GM12878 (cell line): ENCODE results near the gene FMN2. TPM values are rescaled to one million over a fixed set of nuclear protein-coding genes. Genes with fewer than 3 reads are reported as not detected.

ENCODE experiments used
- ATAC-seq: fragments of 200-7000 bp; cut with Tn5 transposase; 3 replicates; pipeline ENCODE4 v1.9.1; 2020; ENCODE audit warnings: mild to moderate bottlenecking, moderate library complexity
- BruUV-seq: library from RNA; stranded (reverse); fragments of 400-500 nt; replicated peaks from 2 replicates; lab custom pipeline; 2021; lab: Mats Ljungman, UMichigan
- CTCF ChIA-PET: fragments of 300-600 bp; sonication (Branson Sonifier 250); formaldehyde crosslinking; extraction: SDS; loops from one replicate; lab custom pipeline; 2021; ENCODE audit warnings: inconsistent platforms; lab: Yijun Ruan, JAX
- POLR2A ChIA-PET: fragments of 350-600 bp; formaldehyde crosslinking; extraction: SDS; loops from one replicate; lab custom pipeline; 2021; ENCODE audit warnings: inconsistent platforms; lab: Charles Lee
- RAD21 ChIA-PET: fragments of 300-600 bp; sonication (Branson Sonifier 250); formaldehyde crosslinking; loops from one replicate; lab custom pipeline; 2023; ENCODE audit warnings: antibody characterized with exemption; ENCODE audit not compliant: unreplicated experiment; lab: Charles Lee
- SMC1A ChIA-PET: fragments of 300-600 bp; sonication (Branson Sonifier 250); formaldehyde crosslinking; loops from one replicate; lab custom pipeline; 2023; ENCODE audit not compliant: unreplicated experiment, uncharacterized antibody; lab: Charles Lee
- DNase-seq: peaks from one replicate; pipeline ENCODE4 v3.0.0-alpha.2; 2011; ENCODE audit warnings: low read depth, low spot score
- FAIRE-seq: peaks from 3 replicates; lab custom pipeline; 2011; peaks lifted over from hg19 to GRCh38; lab: Jason Lieb, UNC
- H2AFZ ChIP-seq: 2 replicates; pipeline ENCODE4 v1.6.0; 2011; ENCODE audit warnings: low read depth, low read length, control low read depth; ENCODE audit not compliant: control insufficient read depth
- H3K27ac ChIP-seq: 2 replicates; pipeline ENCODE4 v1.5.1; 2011; ENCODE audit warnings: control low read depth; ENCODE audit not compliant: control insufficient read depth, insufficient read depth
- H3K27me3 ChIP-seq, 2 experiments: replicated peaks in 1 of 2; 2 replicates each; pipeline versions ENCODE4 v1.6.0 to v1.6.1; 2011; ENCODE audit warnings: low read length in 1 of 2; ENCODE audit not compliant: control insufficient read depth in 2 of 2, insufficient read depth in 2 of 2
- H3K36me3 ChIP-seq, 2 experiments: 2 replicates each; pipeline ENCODE4 v1.5.1; 2011; ENCODE audit warnings: low read length in 1 of 2; ENCODE audit not compliant: control insufficient read depth in 2 of 2, insufficient read depth in 2 of 2
- H3K4me1 ChIP-seq: 2 replicates; pipeline ENCODE4 v1.6.1; 2011; ENCODE audit warnings: mild to moderate bottlenecking, low read length, moderate library complexity, mixed read lengths; ENCODE audit not compliant: control insufficient read depth, insufficient read depth
- H3K4me2 ChIP-seq: 2 replicates; pipeline ENCODE4 v1.6.0; 2011; ENCODE audit warnings: control low read depth; ENCODE audit not compliant: control insufficient read depth, insufficient read depth
- H3K4me3 ChIP-seq: fragments of 200-600 bp; sonication (generic); 2 replicates; pipeline ENCODE4 v1.5.1; 2016
- H3K79me2 ChIP-seq: 2 replicates; pipeline ENCODE4 v1.6.0; 2011; ENCODE audit warnings: low read length; ENCODE audit not compliant: control insufficient read depth, insufficient read depth
- H3K9ac ChIP-seq: 2 replicates; pipeline ENCODE4 v1.8.0; 2011; ENCODE audit warnings: low read length, control low read depth, mixed read lengths; ENCODE audit not compliant: control insufficient read depth, insufficient read depth
- H3K9me3 ChIP-seq: replicated peaks from 3 replicates; pipeline ENCODE4 v1.5.1; 2011; ENCODE audit warnings: mild to moderate bottlenecking, low read length; ENCODE audit not compliant: control insufficient read depth, insufficient read depth
- H4K20me1 ChIP-seq: 2 replicates; pipeline ENCODE4 v1.6.0; 2011; ENCODE audit not compliant: control insufficient read depth, insufficient read depth
- ATF7 ChIP-seq: fragments of 450-650 bp; IDR thresholded peaks from 2 replicates; pipeline ENCODE4 v1.6.1; 2016; ENCODE audit warnings: low read depth, mild to moderate bottlenecking
- BRCA1 ChIP-seq: IDR thresholded peaks from 2 replicates; pipeline ENCODE4 v1.6.1; 2011; ENCODE audit warnings: low read depth, low read length, improper control_type of control experiment
- CHD1 ChIP-seq: IDR thresholded peaks from 2 replicates; pipeline ENCODE4 v1.6.1; 2012; ENCODE audit warnings: low read depth, low read length, improper control_type of control experiment
- ESRRA ChIP-seq: IDR thresholded peaks from 2 replicates; pipeline ENCODE4 v1.6.1; 2012; ENCODE audit warnings: mild to moderate bottlenecking, low read length, improper control_type of control experiment
- RUNX3 ChIP-seq: IDR thresholded peaks from 2 replicates; pipeline ENCODE4 v1.6.1; 2012; ENCODE audit warnings: low read length, inconsistent platforms
- SREBF1 ChIP-seq: IDR thresholded peaks from 2 replicates; pipeline ENCODE4 v1.6.1; 2012; ENCODE audit warnings: mild to moderate bottlenecking, low read length
- ZBTB33 ChIP-seq: fragments of 450-650 bp; IDR thresholded peaks from 2 replicates; pipeline ENCODE4 v1.6.1; 2017; ENCODE audit warnings: mild to moderate bottlenecking
- WGBS: methylation state at CpG from one replicate; pipeline ENCODE4 v1.1.6; 2016; ENCODE audit warnings: low lambda C conversion rate; ENCODE audit not compliant: insufficient replicate concordance, insufficient coverage; ENCODE audit errors: missing lambda C conversion rate; 5-methylcytosine and 5-hydroxymethylcytosine counted together
- in situ Hi-C: fragments of 300-500 bp; cut with MboI; formaldehyde crosslinking; loops from 9 replicates; pipeline ENCODE4 v1.14.3; 2018; ENCODE audit warnings: mixed read lengths
- intact Hi-C: fragments of 100-400 bp; cut with micrococcal nuclease; formaldehyde crosslinking; loops from one replicate; pipeline ENCODE4 v1.14.2; 2022; ENCODE audit not compliant: unreplicated experiment
- polyA plus RNA-seq, 11 experiments: library from polyadenylated mRNA; depleted of rRNA in 4 of 11; unstranded in 6 of 11; stranded (reverse) in 5 of 11; fragments of >200 nt; fragmentation: Nextera tagmentation in 4 of 11; fragmentation: Illumina TruSeq in 1 of 11; extraction: Ambion mirVana in 4 of 11; extraction: Trizol in 1 of 11; gene quantifications; 1 replicate in 1 of 11; 2 replicates in 10 of 11; pipeline versions ENCODE4 v1.2.1 to v1.2.3, GENCODE V29; 2011 to 2016; ENCODE audit warnings: inconsistent platforms in 2 of 11, missing spikeins in 2 of 11, low read depth in 1 of 11
- total RNA-seq, 4 experiments: library from RNA; depleted of rRNA in 3 of 4; stranded (reverse); fragments of >200 nt in 3 of 4; fragmentation: Illumina TruSeq in 1 of 4; extraction: Trizol in 1 of 4; gene quantifications; 2 replicates each; pipeline versions ENCODE4 v1.2.1 to v1.2.3, GENCODE V29; 2013 to 2021
- TF ChIP-seq, protein P1 (sequence below): fragments of 450-650 bp; IDR thresholded peaks from 2 replicates; pipeline ENCODE4 v1.6.1; 2016; ENCODE audit warnings: mild to moderate bottlenecking
- TF ChIP-seq, protein P2 (sequence below): fragments of 450-650 bp; IDR thresholded peaks from 2 replicates; pipeline ENCODE4 v1.6.1; 2017; ENCODE audit warnings: mild to moderate bottlenecking, low read depth, inconsistent platforms; ENCODE audit not compliant: poor library complexity, severe bottlenecking

FMN2 gene
- total and polyA plus RNA-seq, 10 of the 15 experiments (the other 5 are each of a cell fraction or from before 2014, with no cell fraction given) = 0.60 TPM; not detected in 9

DNA sequence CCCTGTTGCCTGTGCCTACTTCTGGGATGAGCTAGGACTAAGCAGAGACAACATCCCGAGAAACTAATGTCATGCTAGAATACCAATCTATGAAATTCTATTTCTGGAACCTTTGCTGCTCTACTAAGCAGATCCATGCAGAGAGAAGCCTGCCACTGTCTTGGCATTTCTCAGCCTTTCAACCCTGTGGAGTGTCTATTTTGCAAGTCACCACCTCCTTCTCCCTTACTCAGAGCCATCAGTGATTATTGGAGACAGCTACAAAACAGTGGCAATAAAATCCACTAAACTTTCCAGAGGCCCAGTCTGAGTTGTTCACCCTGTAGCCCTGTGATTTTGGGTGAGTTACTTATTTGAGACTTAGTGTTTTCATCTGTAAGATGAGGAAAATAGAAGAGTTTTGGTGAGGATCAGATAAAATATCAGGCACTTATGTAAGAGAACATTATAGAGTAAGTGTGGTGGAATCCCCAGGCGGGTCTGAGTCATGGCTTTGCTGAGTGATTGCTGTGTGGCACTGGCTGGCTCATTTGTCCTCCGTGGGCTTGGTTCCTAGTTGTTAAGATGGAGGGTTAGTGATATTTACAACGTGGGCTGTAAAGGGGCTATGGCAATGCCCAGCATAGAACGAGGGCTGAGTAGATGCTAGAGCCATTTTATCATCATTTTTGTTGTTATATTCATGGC lies 61.1 kb downstream of the FMN2 start:
- SMC1A ChIA-PET = no interaction called here
- BruUV-seq = no TSS peak
- Histone ChIP-seq H3K4me3 (no peak overlapping the region), H3K27me3 (no peaks in the 10 kb centered on the region), H3K4me2 (no peak overlapping the region), H2AFZ (no peak overlapping the region)
- CTCF ChIA-PET = interaction anchor here (0.6 to 0.7 kb wide), 2 partner anchors 121 to 192 kb away, joined by 3 read pairs; no protein-coding TSS in a partner anchor
- no peak for TF ChIP-seq ATF7
- TF ChIP-seq, protein P1, sequence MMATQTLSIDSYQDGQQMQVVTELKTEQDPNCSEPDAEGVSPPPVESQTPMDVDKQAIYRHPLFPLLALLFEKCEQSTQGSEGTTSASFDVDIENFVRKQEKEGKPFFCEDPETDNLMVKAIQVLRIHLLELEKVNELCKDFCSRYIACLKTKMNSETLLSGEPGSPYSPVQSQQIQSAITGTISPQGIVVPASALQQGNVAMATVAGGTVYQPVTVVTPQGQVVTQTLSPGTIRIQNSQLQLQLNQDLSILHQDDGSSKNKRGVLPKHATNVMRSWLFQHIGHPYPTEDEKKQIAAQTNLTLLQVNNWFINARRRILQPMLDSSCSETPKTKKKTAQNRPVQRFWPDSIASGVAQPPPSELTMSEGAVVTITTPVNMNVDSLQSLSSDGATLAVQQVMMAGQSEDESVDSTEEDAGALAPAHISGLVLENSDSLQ = no peak
- no peak for TF ChIP-seq ESRRA
- no peak for TF ChIP-seq ZBTB33
- TF ChIP-seq, protein P2, sequence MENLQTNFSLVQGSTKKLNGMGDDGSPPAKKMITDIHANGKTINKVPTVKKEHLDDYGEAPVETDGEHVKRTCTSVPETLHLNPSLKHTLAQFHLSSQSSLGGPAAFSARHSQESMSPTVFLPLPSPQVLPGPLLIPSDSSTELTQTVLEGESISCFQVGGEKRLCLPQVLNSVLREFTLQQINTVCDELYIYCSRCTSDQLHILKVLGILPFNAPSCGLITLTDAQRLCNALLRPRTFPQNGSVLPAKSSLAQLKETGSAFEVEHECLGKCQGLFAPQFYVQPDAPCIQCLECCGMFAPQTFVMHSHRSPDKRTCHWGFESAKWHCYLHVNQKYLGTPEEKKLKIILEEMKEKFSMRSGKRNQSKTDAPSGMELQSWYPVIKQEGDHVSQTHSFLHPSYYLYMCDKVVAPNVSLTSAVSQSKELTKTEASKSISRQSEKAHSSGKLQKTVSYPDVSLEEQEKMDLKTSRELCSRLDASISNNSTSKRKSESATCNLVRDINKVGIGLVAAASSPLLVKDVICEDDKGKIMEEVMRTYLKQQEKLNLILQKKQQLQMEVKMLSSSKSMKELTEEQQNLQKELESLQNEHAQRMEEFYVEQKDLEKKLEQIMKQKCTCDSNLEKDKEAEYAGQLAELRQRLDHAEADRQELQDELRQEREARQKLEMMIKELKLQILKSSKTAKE = no peak
- no peak for TF ChIP-seq CHD1
- TF ChIP-seq BRCA1 = no peak
- TF ChIP-seq SREBF1 = no peak
- no peak for TF ChIP-seq RUNX3
- TF ChIP-seq, all 136 proteins: peak for 0
- in situ Hi-C loops = no loop called here
- no peak for ATAC-seq
- no peak for FAIRE-seq
- Histone ChIP-seq H3K9me3 (no peaks in the 10 kb centered on the region), H3K9ac (no peak overlapping the region), H3K4me1 (no peaks in the 10 kb centered on the region), H3K27ac (no peak overlapping the region), H4K20me1 (no peaks in the 10 kb centered on the region), H3K79me2 (no peaks in the 10 kb centered on the region), H3K36me3 (no peaks in the 10 kb centered on the region)
- intact Hi-C loops = no loop called here
- 0% methylated on average over 5 of the region's 5 CpGs for WGBS
- DNase-seq = no peak
- ChIA-PET POLR2A (no interaction called here), RAD21 (no interaction called here)
